ENCODE measurements around the gene KCNC3. TPM values are rescaled to one million over a fixed set of nuclear protein-coding genes. Genes with fewer than 3 reads are reported as not detected.
A peak's percentile ranks its signal among the peaks of the same experiment; 100 is the strongest.

The KCNC3 gene
- total and polyA plus RNA-seq, 2 donors (not counting 3 experiments of a cell fraction or from before 2014, with no cell fraction given), result 0.22 to 0.91 TPM

DNA sequence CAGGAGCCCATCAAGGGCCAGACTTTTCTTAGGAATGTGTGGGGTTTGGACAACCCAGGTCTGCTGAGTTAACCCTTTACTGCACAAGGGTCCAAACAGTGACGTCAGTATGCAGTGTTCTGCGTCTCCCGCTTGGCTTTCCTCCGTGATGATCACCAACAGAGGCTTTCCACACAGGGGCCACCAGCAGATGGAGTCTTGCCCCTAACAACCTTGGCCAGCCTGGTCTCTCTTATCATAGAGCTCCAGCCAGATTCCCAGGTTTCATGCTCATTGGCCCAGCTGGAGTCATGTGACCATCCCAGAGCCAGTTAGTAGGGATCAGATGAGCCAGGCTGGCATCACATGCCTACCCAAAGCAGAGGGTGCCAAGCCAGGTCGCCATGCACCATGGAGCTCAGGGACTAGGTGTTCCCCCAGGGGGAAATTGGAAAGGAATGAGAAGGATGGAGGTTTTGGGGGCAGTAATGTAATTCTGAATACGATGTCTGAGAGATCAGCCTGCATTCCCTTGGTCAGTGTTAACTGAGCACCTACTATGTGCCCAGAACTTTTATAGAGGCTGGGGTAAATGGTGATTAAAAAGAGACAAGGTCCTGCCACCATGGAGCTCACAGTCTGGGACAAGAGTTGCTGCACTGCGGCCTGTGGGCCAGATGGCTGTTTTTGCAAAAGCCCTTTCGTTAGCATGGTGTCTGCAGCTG is 64.5 kb downstream of the KCNC3 start:
- H3K9ac ChIP-seq (replicated peaks; ENCODE audit: extremely low read depth, insufficient read depth, low read length), result no peak overlapping the region
- no peaks in the 10 kb centered on the region for H3K9me3 ChIP-seq (replicated peaks; ENCODE audit: control insufficient read depth, insufficient read depth, low read length)
- TF ChIP-seq FOS (IDR thresholded peaks at IDR 0.05; ENCODE audit: borderline replicate concordance, insufficient read depth, low read length) (no peak), EZH2 (IDR thresholded peaks at IDR 0.05; ENCODE audit: borderline replicate concordance, low read depth, low read length, severe bottlenecking) (no peak), JUN (IDR thresholded peaks at IDR 0.05; ENCODE audit: borderline replicate concordance, insufficient read depth, insufficient read length, low read depth) (no peak), MYC (IDR thresholded peaks at IDR 0.05; ENCODE audit: low read depth, low read length) (no peak), GATA2 (IDR thresholded peaks at IDR 0.05; ENCODE audit: insufficient read depth, insufficient read length, low read depth, low read length) (no peak)
- TF ChIP-seq, protein P1, sequence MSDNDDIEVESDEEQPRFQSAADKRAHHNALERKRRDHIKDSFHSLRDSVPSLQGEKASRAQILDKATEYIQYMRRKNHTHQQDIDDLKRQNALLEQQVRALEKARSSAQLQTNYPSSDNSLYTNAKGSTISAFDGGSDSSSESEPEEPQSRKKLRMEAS (IDR thresholded peaks at IDR 0.05; ENCODE audit: insufficient read depth, insufficient read length), result no peak
- TF ChIP-seq, protein P2, sequence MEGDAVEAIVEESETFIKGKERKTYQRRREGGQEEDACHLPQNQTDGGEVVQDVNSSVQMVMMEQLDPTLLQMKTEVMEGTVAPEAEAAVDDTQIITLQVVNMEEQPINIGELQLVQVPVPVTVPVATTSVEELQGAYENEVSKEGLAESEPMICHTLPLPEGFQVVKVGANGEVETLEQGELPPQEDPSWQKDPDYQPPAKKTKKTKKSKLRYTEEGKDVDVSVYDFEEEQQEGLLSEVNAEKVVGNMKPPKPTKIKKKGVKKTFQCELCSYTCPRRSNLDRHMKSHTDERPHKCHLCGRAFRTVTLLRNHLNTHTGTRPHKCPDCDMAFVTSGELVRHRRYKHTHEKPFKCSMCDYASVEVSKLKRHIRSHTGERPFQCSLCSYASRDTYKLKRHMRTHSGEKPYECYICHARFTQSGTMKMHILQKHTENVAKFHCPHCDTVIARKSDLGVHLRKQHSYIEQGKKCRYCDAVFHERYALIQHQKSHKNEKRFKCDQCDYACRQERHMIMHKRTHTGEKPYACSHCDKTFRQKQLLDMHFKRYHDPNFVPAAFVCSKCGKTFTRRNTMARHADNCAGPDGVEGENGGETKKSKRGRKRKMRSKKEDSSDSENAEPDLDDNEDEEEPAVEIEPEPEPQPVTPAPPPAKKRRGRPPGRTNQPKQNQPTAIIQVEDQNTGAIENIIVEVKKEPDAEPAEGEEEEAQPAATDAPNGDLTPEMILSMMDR (IDR thresholded peaks at IDR 0.05; ENCODE audit: extremely low read depth in 1 of 2, insufficient read depth in 1 of 2, low read depth in 1 of 2, low read length in 2 of 2), result no peak
- H3K4me3 ChIP-seq (replicated peaks in 1 of 3; ENCODE audit: insufficient read depth in 1 of 3, low read depth in 1 of 3, low read length in 3 of 3), result no peak overlapping the region
- no peaks in the 10 kb centered on the region for H3K4me1 ChIP-seq (ENCODE audit: control insufficient read depth, extremely low read depth, insufficient read depth, low read length)
- no peak overlapping the region for H3K27ac ChIP-seq (ENCODE audit: insufficient read depth, low read depth, low read length)
- POLR2A ChIA-PET, result no interaction called here
- no peaks in the 10 kb centered on the region for H4K20me1 ChIP-seq (replicated peaks; ENCODE audit: control insufficient read depth, extremely low read depth, insufficient read depth, low read length)
- dilution Hi-C loops (cut with MboI; ENCODE audit: extremely low pct_ligation_motif_present, low sequenced_read_pairs) (no loop called here), intact Hi-C loops (cut with micrococcal nuclease) (no loop called here)
- no peaks in the 10 kb centered on the region for H3K36me3 ChIP-seq (ENCODE audit: control insufficient read depth in 2 of 2, extremely low read depth in 1 of 2, insufficient read depth in 2 of 2, low read length in 2 of 2)
- BruUV-seq (replicated peaks), result no TSS peak
- CTCF ChIA-PET, result interaction anchor here (0.6 to 4.6 kb wide), 5 partner anchors 12 to 196 kb away, joined by 3 to 39 read pairs (median 4); partner anchors contain the start of gene KCNC3
- H3K79me2 ChIP-seq (ENCODE audit: control insufficient read depth, insufficient read depth, low read length), result no peaks in the 10 kb centered on the region
- FAIRE-seq, result no peak
- H3K27me3 ChIP-seq (ENCODE audit: control insufficient read depth in 2 of 2, insufficient read depth in 2 of 2, low read length in 2 of 2), result no peaks in the 10 kb centered on the region
- H2AFZ ChIP-seq (ENCODE audit: low read depth, low read length), result no peak overlapping the region
- H3K9me1 ChIP-seq (replicated peaks; ENCODE audit: control insufficient read depth, extremely low read depth, insufficient read depth, low read length), result no peaks in the 10 kb centered on the region
- H3K4me2 ChIP-seq (ENCODE audit: insufficient read depth, low read length), result no peak overlapping the region
- peak; percentile 5 for DNase-seq (ENCODE audit: low read depth, low spot score)

Measured in endothelial cell of umbilical vein (primary cell).